ENCODE measurements around the gene OPN1LW.

DNA sequence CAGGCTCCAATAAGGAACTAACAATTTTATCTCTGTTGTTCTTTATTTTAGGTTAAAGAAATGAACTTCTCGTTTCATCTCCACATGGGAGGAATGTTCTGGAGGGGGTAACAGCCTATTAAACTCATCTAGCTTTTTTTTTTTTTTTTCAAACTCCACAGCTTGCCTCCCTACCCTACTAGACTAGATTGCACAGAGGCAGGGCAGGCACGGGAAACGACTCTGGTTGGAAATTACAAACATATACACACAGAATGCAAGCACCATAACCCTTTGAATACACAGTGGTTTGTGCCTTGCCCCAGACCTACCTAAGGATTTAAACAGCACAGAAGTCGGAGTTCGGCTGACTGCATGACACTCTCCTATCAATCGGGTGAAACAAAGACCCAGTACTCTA, 49.2 kb upstream of the OPN1LW start:
- TF ChIP-seq, protein P1, sequence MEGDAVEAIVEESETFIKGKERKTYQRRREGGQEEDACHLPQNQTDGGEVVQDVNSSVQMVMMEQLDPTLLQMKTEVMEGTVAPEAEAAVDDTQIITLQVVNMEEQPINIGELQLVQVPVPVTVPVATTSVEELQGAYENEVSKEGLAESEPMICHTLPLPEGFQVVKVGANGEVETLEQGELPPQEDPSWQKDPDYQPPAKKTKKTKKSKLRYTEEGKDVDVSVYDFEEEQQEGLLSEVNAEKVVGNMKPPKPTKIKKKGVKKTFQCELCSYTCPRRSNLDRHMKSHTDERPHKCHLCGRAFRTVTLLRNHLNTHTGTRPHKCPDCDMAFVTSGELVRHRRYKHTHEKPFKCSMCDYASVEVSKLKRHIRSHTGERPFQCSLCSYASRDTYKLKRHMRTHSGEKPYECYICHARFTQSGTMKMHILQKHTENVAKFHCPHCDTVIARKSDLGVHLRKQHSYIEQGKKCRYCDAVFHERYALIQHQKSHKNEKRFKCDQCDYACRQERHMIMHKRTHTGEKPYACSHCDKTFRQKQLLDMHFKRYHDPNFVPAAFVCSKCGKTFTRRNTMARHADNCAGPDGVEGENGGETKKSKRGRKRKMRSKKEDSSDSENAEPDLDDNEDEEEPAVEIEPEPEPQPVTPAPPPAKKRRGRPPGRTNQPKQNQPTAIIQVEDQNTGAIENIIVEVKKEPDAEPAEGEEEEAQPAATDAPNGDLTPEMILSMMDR (IDR thresholded peaks at IDR 0.05) = no peak
- no peak for TF ChIP-seq POLR2A (IDR thresholded peaks at IDR 0.05)
